Erythroblast (primary cell): ENCODE results near the gene ADD3.

Experiments used
- GATA1 ChIP-seq: IDR thresholded peaks from 2 replicates; pipeline ENCODE4 v1.6.1; 2011; ENCODE audit warnings: low read depth, mild to moderate bottlenecking, control low read depth, low read length, moderate library complexity
- POLR2A ChIP-seq: IDR thresholded peaks from 2 replicates; pipeline ENCODE4 v1.6.1; 2011; ENCODE audit warnings: mild to moderate bottlenecking, low read length

- no peak for TF ChIP-seq POLR2A
- no peak for TF ChIP-seq GATA1
Observed at GRCh38 chr10:109987452-109988211, 20.2 kb upstream of the ADD3 start.
